NCI-H446 (cell line): ENCODE data around the gene SLF2.

Experiments
- DNase-seq, 2 experiments: peaks; one replicate each; lab custom pipeline; 2025; lab: John Stamatoyannopoulos, UW

The SLF2 gene

DNA sequence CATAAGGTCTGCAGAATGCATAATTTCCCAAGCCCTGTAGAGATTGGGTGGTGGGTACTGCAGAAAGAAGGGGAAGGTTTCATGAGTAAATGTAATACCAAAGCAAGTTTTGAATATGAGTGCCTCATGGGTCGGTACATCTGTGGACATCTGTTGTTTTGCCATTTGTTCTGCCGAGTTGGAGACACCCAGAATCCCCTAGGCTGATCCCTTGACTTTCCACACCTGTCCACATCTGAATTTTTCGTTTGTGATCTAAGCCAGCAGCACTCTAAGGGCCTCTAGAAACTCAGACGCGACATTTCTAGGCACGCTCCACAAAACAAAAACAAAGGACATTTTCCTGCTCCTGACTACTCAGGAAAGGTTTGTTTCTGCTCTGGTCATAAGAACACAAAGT lies 11.7 kb upstream of the SLF2 start:
- DNase-seq = no peak

DNA sequence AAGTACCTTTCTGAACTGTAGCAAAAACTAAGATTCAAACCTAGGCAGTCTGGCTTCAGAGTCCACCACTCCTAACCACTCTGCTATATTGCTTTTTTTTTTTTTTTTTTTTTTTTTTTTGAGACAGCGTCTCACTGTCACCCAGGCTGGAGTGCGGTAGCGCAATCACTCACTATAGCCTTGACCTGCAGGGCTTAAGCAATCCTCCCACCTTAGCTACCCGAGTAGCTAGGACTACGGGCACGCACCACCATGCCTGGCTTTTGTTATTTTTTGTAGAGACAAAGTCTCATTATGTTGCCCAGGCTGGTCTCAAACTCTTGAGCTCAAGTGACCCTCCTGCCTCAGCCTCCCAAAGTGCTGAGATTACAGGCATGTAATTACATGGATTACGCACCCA lies 10.1 kb upstream of the SLF2 start:
- no peak for DNase-seq

DNA sequence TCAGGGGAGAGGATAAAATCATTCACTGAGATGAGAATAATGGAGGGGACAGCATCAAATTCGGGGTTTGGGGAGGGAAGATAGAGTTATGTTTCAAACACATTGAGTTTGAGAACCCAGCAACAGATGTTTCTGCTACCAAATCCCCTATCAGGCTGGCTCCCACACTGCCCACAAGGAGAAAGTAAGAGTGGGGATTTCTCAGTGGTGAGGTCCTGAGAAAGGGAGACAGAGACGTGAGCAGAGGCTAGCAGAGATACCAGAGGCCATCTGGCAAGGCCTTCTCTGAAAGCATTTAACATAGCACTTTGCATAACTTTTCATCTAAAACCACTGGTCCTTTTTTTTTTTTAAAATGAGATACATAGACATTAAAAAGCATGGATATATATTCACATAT lies 7.8 kb upstream of the SLF2 start:
- DNase-seq = no peak

DNA sequence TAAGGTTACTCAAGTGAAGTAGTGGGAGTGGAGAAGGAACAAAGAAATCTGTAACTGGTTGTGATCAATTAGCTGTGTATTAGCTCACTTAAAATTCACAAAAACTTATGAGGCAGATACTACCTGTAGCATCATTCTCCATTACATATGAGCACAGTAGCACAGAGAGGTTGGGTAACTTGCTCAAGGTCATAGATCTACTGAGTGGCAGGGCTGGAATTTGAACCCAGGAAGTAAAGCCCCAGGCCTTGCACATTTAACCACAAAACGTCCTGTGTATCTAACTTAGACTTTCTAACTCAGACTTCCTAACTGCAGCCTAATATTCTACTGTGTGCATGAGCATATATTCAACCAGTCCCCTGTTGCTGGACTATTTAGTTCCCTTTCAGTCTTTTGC lies 5.6 kb upstream of the SLF2 start:
- no peak for DNase-seq

DNA sequence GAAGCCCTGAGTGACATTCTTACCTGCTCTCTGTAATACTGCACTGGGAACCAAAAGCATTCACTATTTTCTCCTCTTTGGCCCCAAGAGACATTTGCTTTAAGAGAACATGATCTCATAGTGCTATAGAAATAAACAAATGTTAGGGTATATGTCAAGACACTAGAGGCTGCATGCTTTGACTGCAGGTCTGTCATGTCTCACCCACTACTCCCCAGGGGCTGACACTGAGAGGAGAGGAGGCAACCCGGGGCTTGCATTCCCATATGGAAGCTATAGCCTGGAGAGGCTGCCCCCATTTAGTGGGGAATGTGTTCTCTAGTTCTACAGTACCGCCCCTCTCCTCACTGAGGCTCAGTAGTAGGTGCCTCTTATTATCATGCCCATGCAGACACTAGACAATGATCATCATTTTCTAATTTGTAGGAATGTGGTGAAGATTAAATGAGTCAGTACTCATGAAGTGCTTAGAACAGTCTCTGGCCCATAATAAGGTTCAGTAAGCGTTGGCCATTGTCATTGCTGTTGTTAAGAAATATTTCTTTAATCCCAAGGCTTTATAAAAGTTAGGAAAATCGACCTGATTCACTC lies 4.9 kb upstream of the SLF2 start:
- DNase-seq = no peak

DNA sequence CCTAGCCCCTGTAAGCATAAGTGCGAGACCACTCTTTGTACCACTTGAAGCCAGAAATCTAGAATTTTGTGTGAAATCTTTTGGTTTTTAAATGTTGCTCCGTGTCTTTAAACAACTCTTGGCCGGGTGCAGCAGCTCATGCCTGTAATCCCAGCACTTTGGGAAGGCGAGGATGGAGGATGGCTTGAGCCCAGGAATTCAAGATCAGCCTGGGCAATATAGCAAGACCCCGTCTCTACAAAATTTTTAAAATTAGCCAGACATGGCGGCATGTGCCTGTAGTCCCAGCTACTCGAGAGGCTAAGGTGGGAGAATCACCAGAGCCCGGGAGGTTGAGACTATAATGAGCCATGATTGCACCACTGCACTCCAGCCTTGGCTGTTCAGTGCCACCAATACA lies 4.4 kb upstream of the SLF2 start:
- no peak for DNase-seq

DNA sequence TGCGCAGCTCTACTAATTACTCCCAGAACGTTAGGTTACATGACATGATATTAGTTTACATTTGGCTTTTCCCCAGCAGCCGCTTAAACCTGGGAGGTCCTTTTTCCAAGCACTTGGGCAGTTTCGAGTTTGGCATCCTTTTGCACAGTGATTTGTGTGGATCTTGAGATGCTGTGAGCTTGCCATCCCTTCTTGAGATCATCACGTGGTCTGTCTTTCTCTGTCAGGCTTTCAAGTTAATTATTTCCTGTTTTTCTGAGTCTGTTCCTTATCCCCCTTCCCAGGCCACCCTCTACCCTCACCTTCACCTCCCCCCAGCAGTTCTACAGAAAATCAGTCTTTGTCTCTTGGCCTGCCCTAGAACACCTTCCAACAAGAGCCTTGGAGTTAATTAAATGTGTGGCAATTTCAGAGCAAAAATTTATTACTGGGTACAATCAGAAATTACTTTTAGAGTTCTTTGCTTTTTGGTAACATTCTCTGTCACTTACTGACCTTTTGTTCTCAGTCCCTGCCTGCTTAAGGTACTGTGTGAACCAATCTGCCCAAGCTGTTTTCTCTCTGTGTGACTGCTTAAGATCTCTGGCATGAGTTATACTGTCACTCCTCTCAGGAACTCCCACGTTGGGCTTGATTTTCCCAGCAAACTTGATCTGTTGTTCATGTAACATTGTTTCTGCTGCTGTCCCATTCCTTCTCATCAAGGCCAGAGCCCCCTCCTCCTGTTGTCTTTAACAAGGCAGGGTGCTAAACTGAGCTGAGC lies 3.1 kb upstream of the SLF2 start:
- DNase-seq = no peak

DNA sequence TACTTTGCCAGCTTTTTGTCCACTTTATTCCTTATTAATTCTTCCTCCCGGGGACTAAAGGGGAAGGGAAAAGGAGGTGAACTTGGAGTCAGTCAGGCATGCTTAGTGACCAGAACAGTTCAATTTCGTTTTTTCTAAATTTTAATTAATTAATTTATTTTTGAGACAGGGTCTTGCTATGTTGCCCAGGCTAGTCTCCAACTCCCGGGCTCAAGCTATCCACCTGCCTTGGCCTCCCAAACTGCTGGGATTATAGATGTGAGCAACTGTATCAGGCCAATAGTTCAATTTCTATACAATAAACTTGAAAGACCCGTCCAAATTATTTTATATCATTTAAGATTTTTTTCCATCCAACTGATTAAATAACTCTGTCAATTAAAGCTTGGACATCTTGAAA lies 1.3 kb upstream of the SLF2 start:
- DNase-seq = no peak

DNA sequence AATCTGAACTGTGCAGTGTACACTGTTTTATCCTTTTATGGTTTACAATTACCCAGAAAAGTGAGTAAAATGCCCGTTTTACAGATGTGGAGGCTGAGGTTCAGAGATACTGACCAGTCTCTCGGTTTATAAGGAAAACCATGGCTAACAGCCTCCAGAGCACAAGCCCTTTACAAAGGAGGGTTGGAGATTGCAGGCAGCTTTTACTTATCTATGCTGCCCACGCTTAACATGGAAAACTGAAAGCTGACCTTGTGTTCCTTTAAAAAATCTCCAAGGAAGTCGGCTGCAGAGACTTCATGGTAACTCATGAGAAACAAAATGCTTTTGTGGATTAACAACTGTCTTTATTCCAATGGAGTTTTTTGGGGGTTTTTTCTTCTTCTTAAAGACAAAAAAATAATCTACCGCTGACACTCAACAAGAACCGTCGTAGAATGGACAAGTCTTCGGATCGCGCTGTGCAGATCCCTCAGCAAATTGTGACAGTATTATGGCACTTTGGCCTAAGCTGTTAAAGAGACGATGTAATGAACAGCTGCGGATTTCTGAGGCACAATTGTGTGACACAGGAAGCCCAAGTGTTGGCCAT lies 654 bp upstream of the SLF2 start:
- no peak for DNase-seq

DNA sequence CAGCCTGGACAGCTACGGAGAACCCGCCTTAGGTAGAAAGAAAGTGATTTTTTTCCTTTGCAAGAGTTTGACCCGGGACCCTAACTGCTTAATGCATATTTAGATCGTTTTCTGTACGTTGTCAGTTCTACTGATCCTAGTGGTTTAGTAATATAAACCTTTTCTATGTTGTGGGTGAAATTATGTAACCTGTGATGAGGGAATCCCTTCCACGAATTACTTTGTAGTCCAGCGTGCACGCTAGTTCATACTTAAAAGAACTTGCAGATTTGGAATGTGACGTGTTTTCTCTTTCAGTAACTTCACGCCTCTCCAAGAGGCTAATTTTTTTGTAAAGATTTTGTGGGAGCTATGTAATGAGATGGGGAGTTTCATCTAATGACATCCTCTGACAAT lies 705 bp downstream of the SLF2 start:
- DNase-seq = no peak

DNA sequence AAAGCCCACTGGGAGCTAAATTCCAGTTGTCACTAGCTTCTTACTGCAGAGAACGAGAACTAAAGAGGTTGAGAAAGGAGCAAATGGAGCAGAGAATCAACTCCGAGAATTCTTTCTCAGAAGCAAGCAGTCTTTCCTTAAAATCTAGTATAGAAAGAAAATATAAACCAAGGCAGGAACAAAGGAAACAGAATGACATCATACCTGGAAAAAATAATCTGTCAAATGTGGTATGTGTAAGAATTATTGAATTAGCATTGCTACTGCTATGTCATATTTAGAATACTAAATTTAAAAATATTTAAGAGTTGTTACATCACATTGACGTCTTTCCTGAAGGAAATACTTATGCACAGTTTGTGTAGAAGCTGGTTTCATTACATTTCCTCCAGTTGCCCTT lies 4.3 kb downstream of the SLF2 start:
- no peak for DNase-seq

DNA sequence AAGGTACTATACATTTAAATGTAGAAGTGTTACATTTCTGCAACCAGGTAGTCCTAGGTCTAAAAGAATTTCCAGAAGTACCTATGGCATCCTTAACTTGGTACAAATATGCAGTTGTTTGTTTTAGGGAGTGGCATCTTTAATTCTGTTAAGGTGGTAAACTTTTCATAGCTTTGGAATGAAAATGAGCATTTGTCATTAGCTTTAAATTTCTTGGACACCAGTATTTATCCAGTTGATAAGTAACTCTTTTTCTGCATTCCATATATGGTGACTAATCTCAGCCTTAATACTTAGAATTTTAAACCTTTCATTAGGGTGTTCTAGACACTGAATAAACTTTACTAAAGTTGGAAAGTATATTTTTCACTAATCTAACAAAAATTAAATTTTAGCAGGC lies 10.8 kb downstream of the SLF2 start:
- no peak for DNase-seq

DNA sequence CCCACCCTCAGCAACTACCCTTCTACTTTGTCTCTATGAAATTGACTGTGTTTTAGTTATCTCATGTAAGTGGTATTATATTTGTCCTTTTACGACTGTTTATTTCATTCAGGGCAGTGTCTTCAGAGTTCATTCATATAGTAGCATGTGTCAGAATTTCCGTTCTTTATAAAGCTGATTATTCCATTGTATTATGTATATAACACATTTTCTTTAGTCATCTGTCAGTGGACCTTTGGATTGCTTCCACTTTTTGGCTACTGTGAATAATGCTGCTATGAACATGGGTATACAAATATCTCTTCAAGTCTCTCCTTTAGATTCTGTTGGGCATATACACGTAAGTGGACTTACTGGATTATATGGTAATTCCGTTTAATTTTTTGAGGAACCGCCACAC lies 14.5 kb downstream of the SLF2 start:
- DNase-seq = no peak

DNA sequence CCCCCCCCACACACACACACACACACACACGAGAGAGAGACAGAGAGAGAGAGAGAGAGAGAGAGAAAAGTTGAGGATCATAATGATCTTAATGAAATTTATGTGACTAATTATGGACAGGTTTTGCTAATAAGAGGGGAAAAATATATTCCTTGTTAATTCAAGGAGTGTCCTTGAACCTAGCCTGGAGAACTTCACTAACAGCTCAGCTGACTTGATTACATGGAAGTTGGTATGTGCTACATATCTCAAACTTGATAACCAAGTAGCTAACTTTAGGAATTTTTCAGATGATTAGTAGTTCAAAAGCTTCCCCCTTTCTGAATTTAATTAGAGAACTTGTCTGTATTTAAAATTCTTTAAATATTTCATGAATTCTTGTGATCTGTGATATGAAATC lies 15.3 kb downstream of the SLF2 start:
- DNase-seq = no peak

DNA sequence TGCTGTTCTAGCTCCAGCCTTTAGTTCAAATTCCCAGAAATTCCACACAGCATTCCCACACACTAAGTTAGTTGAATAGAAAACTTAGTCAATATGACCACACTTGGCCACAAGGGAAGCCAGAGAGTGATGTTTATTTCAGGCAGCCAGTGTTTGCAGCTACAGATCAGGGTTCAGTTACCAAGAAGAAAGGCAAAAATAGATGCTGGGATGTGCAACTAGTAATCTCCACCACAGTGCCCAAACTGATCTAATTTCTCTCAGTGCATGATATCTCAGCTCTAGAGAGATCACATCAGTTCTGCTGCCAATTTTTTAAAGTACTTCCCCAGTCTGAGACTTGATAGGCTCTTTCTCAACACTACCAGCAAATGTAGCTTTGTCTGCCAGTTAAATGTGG lies 17.6 kb downstream of the SLF2 start:
- no peak for DNase-seq

DNA sequence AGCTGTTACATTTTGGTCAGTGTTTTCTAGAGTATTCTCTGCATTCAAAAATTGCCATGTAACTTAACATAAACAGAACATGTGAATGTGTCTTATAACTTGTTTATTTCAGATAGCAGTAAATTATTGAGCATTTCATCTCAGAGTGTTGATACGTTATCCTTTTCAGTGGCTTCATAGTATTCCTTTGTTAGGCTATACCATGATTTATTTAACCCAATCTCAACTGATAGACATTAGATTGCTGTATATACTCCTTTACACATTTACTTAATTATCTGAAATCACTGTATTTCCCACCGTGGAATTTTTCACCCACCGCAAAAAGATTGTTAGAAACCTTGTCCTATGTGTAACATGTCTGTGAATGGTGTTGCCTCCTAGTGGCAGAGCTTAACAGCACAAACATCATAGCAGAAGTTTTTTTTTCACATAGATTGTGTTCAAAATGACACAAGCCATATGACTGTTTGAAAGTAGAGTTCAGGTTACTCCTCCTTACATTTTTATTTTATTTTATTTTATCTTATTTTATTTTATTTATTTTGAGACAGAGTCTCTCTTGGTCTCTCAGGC lies 21.4 kb downstream of the SLF2 start:
- DNase-seq = no peak

DNA sequence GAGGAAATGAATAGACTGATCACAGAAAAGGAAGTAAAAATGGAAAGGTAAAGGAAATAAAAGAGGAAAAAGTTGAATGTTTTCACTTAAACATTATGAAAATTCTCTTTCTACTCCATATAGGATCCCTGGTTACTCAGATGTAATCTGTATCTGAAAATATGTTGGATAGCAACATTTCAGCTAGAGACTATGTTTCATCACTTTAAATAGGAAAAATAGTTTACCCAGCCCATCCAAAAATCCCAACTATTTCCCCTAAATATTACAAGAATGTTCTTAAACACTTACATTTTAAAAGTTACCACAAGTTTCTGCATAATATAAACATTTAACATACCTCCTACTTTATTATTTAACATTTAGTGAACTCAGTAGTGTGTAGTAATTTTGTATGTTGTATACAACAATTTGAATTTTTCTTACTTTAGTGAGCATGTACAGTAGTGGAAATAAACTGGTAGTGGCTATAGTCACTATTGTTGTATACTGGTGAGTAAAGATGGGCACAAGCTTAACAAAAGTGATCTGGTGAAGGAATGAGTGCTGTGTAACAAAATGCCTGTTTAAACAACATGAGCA lies 27.1 kb downstream of the SLF2 start:
- no peak for DNase-seq

DNA sequence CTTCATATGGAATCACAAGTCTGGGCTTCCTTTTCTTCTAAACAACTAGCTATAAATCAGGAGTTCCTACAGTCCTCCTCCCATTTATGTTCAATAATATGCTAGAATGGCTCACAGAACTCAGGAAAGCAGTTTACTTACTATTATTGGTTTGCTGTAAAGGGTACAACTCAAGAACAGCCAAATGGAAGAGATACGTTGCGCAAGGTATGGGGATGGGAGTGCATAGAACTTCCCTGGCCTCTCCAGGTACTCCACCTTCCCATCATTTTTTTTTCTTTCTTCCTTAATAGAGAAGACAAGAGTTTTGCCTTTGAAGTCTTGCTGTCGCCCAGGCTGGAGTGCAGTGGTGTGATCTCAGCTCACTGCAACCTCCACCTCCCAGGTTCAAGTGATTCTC lies 29.5 kb downstream of the SLF2 start:
- DNase-seq = no peak

DNA sequence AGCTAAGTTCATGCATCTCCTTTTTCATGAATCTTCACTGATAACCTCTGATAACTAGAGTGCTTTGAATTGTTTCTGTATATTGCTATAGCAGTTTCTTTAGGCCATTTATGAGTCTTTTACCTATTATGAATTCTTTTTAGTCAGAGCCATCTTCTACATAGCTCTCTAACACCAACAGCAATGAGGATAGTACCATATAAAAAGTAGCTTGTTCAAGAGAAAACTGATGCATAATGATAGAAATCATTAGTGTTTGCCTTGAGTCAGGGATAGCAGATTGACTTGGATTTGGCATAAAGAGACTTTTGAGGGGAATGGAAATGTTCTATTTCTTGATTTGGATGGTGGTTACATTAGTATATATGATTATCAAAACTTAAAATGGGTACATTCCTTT lies 30.7 kb downstream of the SLF2 start:
- DNase-seq = no peak

DNA sequence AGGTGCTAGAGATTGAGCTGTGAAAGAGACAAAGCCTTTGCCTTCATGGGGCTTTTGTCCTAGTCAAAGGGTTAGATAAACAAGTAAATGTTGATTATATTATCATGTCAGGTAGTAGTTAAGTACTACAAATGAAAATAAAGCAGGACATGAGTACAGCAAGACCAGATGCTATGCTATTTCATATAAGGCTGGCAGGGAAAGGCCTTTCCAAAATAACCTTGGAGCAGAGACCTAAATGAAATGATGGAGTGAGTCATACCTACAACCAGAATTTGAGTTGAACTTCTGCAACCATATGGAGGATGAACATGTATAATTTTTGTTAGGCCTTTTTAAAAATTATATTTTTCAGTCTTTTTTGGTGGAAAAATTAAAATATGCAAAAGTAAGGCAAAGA lies 33.0 kb downstream of the SLF2 start:
- no peak for DNase-seq

DNA sequence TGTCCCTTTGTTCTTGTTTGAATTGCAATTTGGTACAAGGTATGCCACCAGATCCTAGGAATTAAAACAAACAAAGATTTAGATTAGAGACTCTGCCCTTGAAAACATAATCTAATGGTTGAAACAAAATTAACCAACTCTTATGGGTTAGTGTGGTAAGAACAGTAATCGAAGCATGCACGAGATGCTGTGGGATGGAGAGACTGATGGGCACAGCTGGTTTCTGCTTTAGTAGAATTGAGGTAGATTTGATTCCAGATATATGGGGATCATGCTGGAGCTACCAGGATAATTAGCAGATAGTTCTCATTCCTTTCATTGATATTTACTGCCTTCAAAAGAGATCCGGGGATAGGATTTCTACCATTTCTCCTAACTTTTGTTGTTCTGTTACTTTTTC lies 36.2 kb downstream of the SLF2 start:
- no peak for DNase-seq

DNA sequence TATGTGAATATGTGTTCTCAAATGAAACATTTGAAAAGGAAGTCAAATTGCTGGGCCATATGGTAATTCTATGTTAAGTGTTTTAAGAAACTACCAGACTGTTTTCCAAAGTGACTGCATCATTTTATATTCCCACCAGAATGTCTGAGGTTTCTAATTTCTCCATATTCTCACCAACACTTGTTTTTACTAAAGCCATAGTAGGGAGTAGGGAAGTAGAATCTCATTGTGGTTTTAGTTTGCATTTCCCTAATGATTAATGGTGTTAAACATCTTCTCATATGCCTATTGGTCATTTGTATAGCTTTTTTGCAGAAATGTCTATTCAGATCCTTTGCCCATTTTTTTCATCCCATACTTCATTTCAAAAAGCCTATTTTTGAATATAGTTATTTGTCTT lies 47.5 kb downstream of the SLF2 start:
- no peak for DNase-seq
